Kidney epithelial cell (primary cell): ENCODE results near the gene CRKL. TPM values are rescaled to one million over a fixed set of nuclear protein-coding genes. Genes with fewer than 3 reads are reported as not detected.

Experiments
- DNase-seq: peaks from one replicate; pipeline ENCODE4 v3.0.0-alpha.2; 2010; ENCODE audit warnings: low read depth
- H3K27me3 ChIP-seq: 2 replicates; pipeline ENCODE4 v1.6.0; 2011; ENCODE audit warnings: low read length; ENCODE audit not compliant: control insufficient read depth, insufficient read depth
- H3K36me3 ChIP-seq: 2 replicates; pipeline ENCODE4 v1.5.1; 2011; ENCODE audit warnings: low read length; ENCODE audit not compliant: control insufficient read depth, insufficient read depth
- H3K4me3 ChIP-seq: 2 replicates; pipeline ENCODE4 v1.5.1; 2011; ENCODE audit warnings: low read depth, mild to moderate bottlenecking, control low read depth, low read length
- total RNA-seq: library from RNA; depleted of rRNA; stranded (reverse); fragments of >200 nt; gene quantifications from 2 replicates; pipeline ENCODE4 v1.2.3, GENCODE V29; 2015
- TF ChIP-seq, protein P1 (sequence below): IDR thresholded peaks from 2 replicates; pipeline ENCODE4 v1.5.1; 2011; ENCODE audit warnings: mild to moderate bottlenecking, moderate library complexity, low read length, control low read depth, inconsistent platforms; ENCODE audit not compliant: insufficient read depth, poor library complexity, severe bottlenecking

Gene CRKL
- total RNA-seq, 1 donor from 2014 or later = 47.7 TPM

DNA sequence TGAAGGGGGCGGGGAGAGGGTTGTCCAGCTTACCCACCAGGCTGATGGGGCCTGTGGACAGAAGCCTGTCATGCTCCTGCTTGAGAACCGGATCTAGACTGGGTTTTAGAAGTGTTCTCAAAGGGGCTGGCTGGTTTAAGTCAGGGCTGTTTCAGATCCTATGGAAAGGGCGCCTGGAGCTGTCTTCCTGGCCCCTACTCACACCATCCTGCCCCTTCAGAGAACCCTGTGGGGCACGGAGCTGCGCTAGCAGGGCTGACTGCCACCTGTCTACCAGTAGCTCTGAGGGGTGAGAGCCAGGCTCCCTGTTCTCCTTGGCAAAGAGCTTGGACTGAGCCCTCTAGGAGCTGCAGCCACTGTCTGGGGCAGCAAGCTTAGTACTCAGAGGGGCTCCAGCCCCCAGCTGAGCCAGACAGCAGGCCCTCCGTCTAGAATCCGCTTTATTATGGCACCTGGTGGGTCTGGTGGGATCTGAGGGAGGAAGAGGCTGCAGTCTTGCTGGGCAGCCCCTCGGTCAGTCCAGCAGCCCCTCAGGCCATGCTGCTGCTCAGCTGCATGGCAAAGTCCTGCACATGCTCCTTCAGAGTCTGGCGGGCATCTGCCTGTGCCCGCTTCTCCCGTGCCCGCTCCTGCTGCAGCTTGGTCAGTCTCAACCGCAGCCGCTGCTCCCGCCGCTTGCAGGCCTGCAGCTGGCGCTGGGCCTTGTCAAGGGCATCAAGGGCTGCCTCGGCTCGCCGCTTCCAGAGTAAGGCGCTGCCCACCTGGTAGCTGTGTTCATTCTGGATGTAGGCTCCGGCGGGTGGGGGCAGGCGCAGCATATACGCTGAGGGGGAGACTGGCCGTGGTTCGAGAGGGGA lies 82.4 kb downstream of the CRKL start:
- peaks cover 5% of the 10 kb centered on the region for H3K36me3 ChIP-seq
- H3K4me3 ChIP-seq = no peak overlapping the region

DNA sequence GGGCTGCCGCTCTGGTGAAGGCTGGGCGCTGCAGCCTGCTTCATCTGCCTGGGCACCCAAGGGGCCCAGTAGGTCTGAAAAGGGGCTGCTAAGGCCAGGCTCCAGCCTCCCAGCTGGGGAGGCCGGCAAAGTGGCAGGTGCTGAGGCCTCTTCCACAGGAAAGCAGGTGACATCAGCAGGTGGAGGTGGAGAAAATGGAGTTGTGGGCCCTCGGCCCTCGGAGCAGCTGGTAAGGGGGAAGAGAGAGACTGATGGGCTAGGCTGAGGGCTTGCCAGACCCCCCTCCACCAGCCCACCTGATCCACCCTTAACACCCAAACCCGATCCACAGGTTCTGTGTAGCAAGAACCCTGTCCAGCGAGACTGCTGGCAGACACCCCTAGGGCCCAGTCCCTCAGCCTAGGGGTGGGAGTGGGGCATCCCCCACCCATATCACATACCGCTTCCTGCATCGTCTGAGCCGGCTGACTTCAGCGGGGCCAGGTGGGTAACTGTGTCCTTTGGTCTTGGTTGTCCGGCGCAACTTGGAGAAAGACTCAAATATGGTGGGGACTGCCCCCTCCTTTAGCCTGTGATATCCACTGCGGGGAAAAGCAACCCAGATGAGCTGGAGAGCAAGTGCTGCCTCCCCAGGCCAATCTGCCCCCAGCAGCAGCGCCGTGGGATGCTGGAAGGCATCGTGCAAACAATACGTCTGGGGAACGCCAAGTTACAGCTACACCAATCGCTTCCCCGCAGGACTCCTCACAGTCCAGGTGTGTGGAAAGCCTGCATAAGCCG lies 83.2 kb downstream of the CRKL start:
- H3K4me3 ChIP-seq = peak overlapping the region; percentile 85
- H3K36me3 ChIP-seq = peaks cover 5% of the 10 kb centered on the region
- TF ChIP-seq, protein P1, sequence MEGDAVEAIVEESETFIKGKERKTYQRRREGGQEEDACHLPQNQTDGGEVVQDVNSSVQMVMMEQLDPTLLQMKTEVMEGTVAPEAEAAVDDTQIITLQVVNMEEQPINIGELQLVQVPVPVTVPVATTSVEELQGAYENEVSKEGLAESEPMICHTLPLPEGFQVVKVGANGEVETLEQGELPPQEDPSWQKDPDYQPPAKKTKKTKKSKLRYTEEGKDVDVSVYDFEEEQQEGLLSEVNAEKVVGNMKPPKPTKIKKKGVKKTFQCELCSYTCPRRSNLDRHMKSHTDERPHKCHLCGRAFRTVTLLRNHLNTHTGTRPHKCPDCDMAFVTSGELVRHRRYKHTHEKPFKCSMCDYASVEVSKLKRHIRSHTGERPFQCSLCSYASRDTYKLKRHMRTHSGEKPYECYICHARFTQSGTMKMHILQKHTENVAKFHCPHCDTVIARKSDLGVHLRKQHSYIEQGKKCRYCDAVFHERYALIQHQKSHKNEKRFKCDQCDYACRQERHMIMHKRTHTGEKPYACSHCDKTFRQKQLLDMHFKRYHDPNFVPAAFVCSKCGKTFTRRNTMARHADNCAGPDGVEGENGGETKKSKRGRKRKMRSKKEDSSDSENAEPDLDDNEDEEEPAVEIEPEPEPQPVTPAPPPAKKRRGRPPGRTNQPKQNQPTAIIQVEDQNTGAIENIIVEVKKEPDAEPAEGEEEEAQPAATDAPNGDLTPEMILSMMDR = peak; percentile 4
- no peak for DNase-seq
- H3K27me3 ChIP-seq = no peaks in the 10 kb centered on the region

More for the DNA sequence above, 82.4 kb downstream of the CRKL start:
- TF ChIP-seq, protein P1 = no peak
- no peak for DNase-seq
- H3K27me3 ChIP-seq = no peaks in the 10 kb centered on the region

DNA sequence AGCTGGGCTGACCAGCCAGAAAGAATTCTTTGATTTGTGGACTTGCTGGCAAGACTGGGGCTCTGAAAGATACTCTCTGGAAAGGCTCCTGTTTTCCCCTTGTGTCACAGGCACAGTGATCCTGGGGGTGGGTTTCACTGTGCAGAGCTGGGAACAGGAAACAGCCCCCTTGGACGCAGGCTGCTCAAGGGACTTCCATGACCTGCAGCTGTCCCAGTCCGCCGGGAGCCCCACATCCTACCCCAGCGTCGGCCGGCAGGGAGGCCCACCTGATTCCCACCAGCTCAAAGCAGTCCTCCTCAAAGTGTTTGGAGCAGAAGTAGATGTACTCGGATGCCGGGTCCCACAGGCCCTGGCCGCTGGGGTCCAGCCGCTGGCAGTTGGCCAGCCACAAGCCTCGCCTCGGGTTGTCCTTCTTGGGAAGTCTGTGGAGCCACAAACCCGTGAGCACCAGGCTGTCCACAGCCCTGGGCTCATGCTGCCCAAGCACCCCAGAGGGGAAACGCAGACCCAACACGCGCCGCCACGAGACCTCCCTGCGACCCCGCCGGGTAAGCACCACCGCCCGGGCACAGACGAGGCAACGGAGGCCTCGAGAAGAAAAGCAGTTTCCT lies 83.9 kb downstream of the CRKL start:
- TF ChIP-seq, protein P1 = no peak
- H3K27me3 ChIP-seq = no peaks in the 10 kb centered on the region
- H3K4me3 ChIP-seq = peak overlapping the region; percentile 85
- DNase-seq = no peak
- peaks cover 5% of the 10 kb centered on the region for H3K36me3 ChIP-seq

DNA sequence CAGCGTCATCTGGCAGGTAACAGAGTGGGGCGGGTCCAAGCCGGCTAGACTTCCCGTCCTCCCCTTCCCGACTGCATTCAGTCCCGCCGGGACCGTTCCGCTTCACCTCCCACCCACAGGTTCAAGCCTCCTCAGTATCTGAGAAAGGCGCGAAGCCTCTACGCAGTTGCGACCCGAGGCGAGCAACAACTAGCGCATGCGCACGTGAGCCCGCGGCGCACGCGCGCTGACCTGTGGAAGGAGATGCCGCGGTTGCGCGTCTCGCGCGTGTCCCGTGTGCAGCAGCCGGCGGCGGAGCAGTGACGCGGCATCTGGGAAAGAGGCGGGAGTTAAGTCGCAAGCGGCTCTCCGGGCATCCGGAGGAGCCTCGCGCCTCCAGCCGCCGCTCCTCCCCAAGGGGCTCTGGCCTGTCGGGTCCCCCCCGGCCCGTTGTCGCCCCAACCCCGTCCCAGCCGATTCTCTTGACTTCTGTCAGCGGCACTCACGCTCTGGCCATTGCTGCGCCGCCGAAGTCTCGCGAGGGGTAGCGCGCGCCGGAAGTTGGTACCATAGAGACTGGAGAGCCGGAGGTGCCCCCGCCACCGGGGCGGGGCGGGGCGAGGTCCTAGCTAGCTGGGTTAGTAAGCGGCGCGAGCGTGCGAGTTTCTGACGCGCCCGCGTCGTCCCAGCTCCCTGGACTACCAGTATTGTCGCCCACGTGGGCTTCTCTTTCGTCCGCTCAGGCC lies 84.6 kb downstream of the CRKL start, which contains the start of gene THAP7:
Gene THAP7, minus strand, starts transcription at position 518 of the 725 bp plus-strand sequence. Its CDS starts 207 bp downstream, at position 311.
- peak; percentile 73 for DNase-seq
- no peaks in the 10 kb centered on the region for H3K27me3 ChIP-seq
- peak within 1 kb of the TSS; percentile 85 for H3K4me3 ChIP-seq
- peaks cover 5% of the 10 kb centered on the region for H3K36me3 ChIP-seq
- TF ChIP-seq, protein P1 = no peak

Other genes with a start within 250 kb of the CRKL start
- gene SERPIND1, start 143.3 kb upstream of the CRKL start, total RNA-seq = not detected in 2 replicates
- 50.6 and 62.8 TPM in 2 replicates for gene PI4KA, start 58.6 kb upstream of the CRKL start, total RNA-seq
- 17.7 and 18.3 TPM in 2 replicates for gene SNAP29, start 58.4 kb upstream of the CRKL start, total RNA-seq
- 0.75 and 1.5 TPM in 2 replicates for gene AIFM3, start 49.8 kb downstream of the CRKL start, total RNA-seq
- 39.3 and 45.2 TPM in 2 replicates for gene LZTR1, start 64.9 kb downstream of the CRKL start, total RNA-seq
- gene THAP7, start 84.7 kb downstream of the CRKL start, total RNA-seq = 29.7 and 37.9 TPM in 2 replicates
- 0.27 TPM in 1 of 2 replicates, not detected in the other for gene P2RX6, start 97.8 kb downstream of the CRKL start, total RNA-seq
- gene SLC7A4, start 115.2 kb downstream of the CRKL start, total RNA-seq = 2.3 and 2.7 TPM in 2 replicates
- gene LRRC74B, start 128.5 kb downstream of the CRKL start, total RNA-seq = not detected in 2 replicates